ENCODE measurements around the gene MED4. TPM values are rescaled to one million over a fixed set of nuclear protein-coding genes. Genes with fewer than 3 reads are reported as not detected.

Gene MED4
- 26.6 TPM for total RNA-seq

GRCh38 chr13:48094781-48095502 is at the start of gene MED4:
Gene MED4 (minus strand): TSS chr13:48095104. CDS start chr13:48095078, 26 bp downstream.
- peak within 1 kb of the TSS; percentile 95 to 98 (median 96) for H3K9ac ChIP-seq (ENCODE audit: low read depth in 1 of 3, low read length in 3 of 3)
- no peaks in the 10 kb centered on the region for H3K27me3 ChIP-seq (ENCODE audit: control insufficient read depth in 3 of 3, insufficient read depth in 3 of 3, low read length in 3 of 3)
- peaks cover 20 to 35% (median 34%) of the 10 kb centered on the region in 3 donors for H3K4me1 ChIP-seq (ENCODE audit: control insufficient read depth in 3 of 3, insufficient read depth in 3 of 3, low read length in 3 of 3)
- H3K9me3 ChIP-seq (ENCODE audit: control insufficient read depth in 3 of 3, low read length in 3 of 3): no peaks in the 10 kb centered on the region
- peak within 1 kb of the TSS; percentile 94 for H3K27ac ChIP-seq (ENCODE audit: low read depth, low read length)
- peak within 1 kb of the TSS; percentile 88 to 98 (median 91) for H3K4me3 ChIP-seq (ENCODE audit: low read length in 3 of 3)
- H3K36me3 ChIP-seq (ENCODE audit: control insufficient read depth in 3 of 3, insufficient read depth in 3 of 3, low read length in 3 of 3): no peaks in the 10 kb centered on the region

GRCh38 chr13:48144413-48145035 is 49.6 kb upstream of the MED4 start:
- H3K4me1 ChIP-seq (ENCODE audit: control insufficient read depth in 3 of 3, insufficient read depth in 3 of 3, low read length in 3 of 3): peaks cover 3 to 7% (median 5%) of the 10 kb centered on the region in 3 donors
- no peaks in the 10 kb centered on the region for H3K9me3 ChIP-seq (ENCODE audit: control insufficient read depth in 3 of 3, low read length in 3 of 3)
- H3K4me3 ChIP-seq (ENCODE audit: low read length in 3 of 3): no peak overlapping the region
- H3K27ac ChIP-seq (ENCODE audit: low read depth, low read length): peak overlapping the region; percentile 64
- no peaks in the 10 kb centered on the region for H3K27me3 ChIP-seq (ENCODE audit: control insufficient read depth in 3 of 3, insufficient read depth in 3 of 3, low read length in 3 of 3)
- H3K36me3 ChIP-seq (ENCODE audit: control insufficient read depth in 3 of 3, insufficient read depth in 3 of 3, low read length in 3 of 3): no peaks in the 10 kb centered on the region
- no peak overlapping the region for H3K9ac ChIP-seq (ENCODE audit: low read depth in 1 of 3, low read length in 3 of 3)

- H3K36me3 ChIP-seq (ENCODE audit: control insufficient read depth in 3 of 3, insufficient read depth in 3 of 3, low read length in 3 of 3): no peaks in the 10 kb centered on the region
- no peaks in the 10 kb centered on the region for H3K27me3 ChIP-seq (ENCODE audit: control insufficient read depth in 3 of 3, insufficient read depth in 3 of 3, low read length in 3 of 3)
- no peak overlapping the region for H3K27ac ChIP-seq (ENCODE audit: low read depth, low read length)
- H3K9ac ChIP-seq (ENCODE audit: low read depth in 1 of 3, low read length in 3 of 3): no peak overlapping the region
- no peaks in the 10 kb centered on the region for H3K9me3 ChIP-seq (ENCODE audit: control insufficient read depth in 3 of 3, low read length in 3 of 3)
- H3K4me3 ChIP-seq (ENCODE audit: low read length in 3 of 3): no peak overlapping the region
- peaks cover 3 to 7% (median 5%) of the 10 kb centered on the region in 3 donors for H3K4me1 ChIP-seq (ENCODE audit: control insufficient read depth in 3 of 3, insufficient read depth in 3 of 3, low read length in 3 of 3)
These were observed 47.5 kb upstream of the MED4 start for GRCh38 chr13:48142436-48142835.

DNA sequence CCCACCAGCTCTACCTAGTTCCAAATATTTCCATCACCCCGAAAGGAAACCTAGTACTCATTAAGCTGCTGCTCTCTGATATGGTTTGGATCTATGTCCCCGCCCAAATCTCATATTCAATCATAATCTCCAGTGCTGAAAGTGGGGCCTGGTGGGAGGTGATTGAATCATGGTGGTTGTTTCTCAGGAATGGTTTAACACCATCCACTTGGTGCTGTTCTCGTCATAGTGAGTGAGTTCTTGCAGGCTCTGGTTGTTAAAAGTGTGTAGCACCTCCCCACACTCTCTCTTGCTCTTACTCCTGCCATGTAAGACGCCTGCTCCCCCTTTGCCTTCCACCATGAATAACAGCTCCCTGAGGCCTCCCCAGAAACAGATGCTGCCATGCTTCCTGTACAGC is 43.4 kb upstream of the MED4 start:
- Histone ChIP-seq H3K27ac (ENCODE audit: low read depth, low read length) (no peak overlapping the region), H3K9me3 (ENCODE audit: control insufficient read depth in 3 of 3, low read length in 3 of 3) (no peaks in the 10 kb centered on the region), H3K9ac (ENCODE audit: low read depth in 1 of 3, low read length in 3 of 3) (no peak overlapping the region), H3K4me1 (ENCODE audit: control insufficient read depth in 3 of 3, insufficient read depth in 3 of 3, low read length in 3 of 3) (peaks cover 0 to 2% (median 0%) of the 10 kb centered on the region in 3 donors), H3K27me3 (ENCODE audit: control insufficient read depth in 3 of 3, insufficient read depth in 3 of 3, low read length in 3 of 3) (no peaks in the 10 kb centered on the region), H3K4me3 (ENCODE audit: low read length in 3 of 3) (no peak overlapping the region), H3K36me3 (ENCODE audit: control insufficient read depth in 3 of 3, insufficient read depth in 3 of 3, low read length in 3 of 3) (no peaks in the 10 kb centered on the region)

GRCh38 chr13:48132961-48133360 is 38.1 kb upstream of the MED4 start:
- H3K9me3 ChIP-seq (ENCODE audit: control insufficient read depth in 3 of 3, low read length in 3 of 3): no peaks in the 10 kb centered on the region
- no peaks in the 10 kb centered on the region for H3K36me3 ChIP-seq (ENCODE audit: control insufficient read depth in 3 of 3, insufficient read depth in 3 of 3, low read length in 3 of 3)
- no peak overlapping the region for H3K4me3 ChIP-seq (ENCODE audit: low read length in 3 of 3)
- no peak overlapping the region for H3K27ac ChIP-seq (ENCODE audit: low read depth, low read length)
- H3K27me3 ChIP-seq (ENCODE audit: control insufficient read depth in 3 of 3, insufficient read depth in 3 of 3, low read length in 3 of 3): no peaks in the 10 kb centered on the region
- no peak overlapping the region for H3K9ac ChIP-seq (ENCODE audit: low read depth in 1 of 3, low read length in 3 of 3)
- H3K4me1 ChIP-seq (ENCODE audit: control insufficient read depth in 3 of 3, insufficient read depth in 3 of 3, low read length in 3 of 3): no peaks in the 10 kb centered on the region

GRCh38 chr13:48131533-48131932 is 36.6 kb upstream of the MED4 start:
- H3K4me1 ChIP-seq (ENCODE audit: control insufficient read depth in 3 of 3, insufficient read depth in 3 of 3, low read length in 3 of 3): peaks cover 3 to 11% (median 3%) of the 10 kb centered on the region in 3 donors
- no peak overlapping the region for H3K4me3 ChIP-seq (ENCODE audit: low read length in 3 of 3)
- H3K27ac ChIP-seq (ENCODE audit: low read depth, low read length): no peak overlapping the region
- H3K9ac ChIP-seq (ENCODE audit: low read depth in 1 of 3, low read length in 3 of 3): no peak overlapping the region
- no peaks in the 10 kb centered on the region for H3K9me3 ChIP-seq (ENCODE audit: control insufficient read depth in 3 of 3, low read length in 3 of 3)
- H3K36me3 ChIP-seq (ENCODE audit: control insufficient read depth in 3 of 3, insufficient read depth in 3 of 3, low read length in 3 of 3): no peaks in the 10 kb centered on the region
- no peaks in the 10 kb centered on the region for H3K27me3 ChIP-seq (ENCODE audit: control insufficient read depth in 3 of 3, insufficient read depth in 3 of 3, low read length in 3 of 3)

GRCh38 chr13:48126944-48127830 is 32.3 kb upstream of the MED4 start:
- no peak overlapping the region for H3K4me3 ChIP-seq (ENCODE audit: low read length in 3 of 3)
- H3K27ac ChIP-seq (ENCODE audit: low read depth, low read length): peak overlapping the region; percentile 62
- H3K9me3 ChIP-seq (ENCODE audit: control insufficient read depth in 3 of 3, low read length in 3 of 3): no peaks in the 10 kb centered on the region
- peaks cover 3 to 19% (median 12%) of the 10 kb centered on the region in 3 donors for H3K4me1 ChIP-seq (ENCODE audit: control insufficient read depth in 3 of 3, insufficient read depth in 3 of 3, low read length in 3 of 3)
- no peaks in the 10 kb centered on the region for H3K27me3 ChIP-seq (ENCODE audit: control insufficient read depth in 3 of 3, insufficient read depth in 3 of 3, low read length in 3 of 3)
- no peaks in the 10 kb centered on the region for H3K36me3 ChIP-seq (ENCODE audit: control insufficient read depth in 3 of 3, insufficient read depth in 3 of 3, low read length in 3 of 3)
- no peak overlapping the region for H3K9ac ChIP-seq (ENCODE audit: low read depth in 1 of 3, low read length in 3 of 3)

GRCh38 chr13:48125794-48126228 is 30.9 kb upstream of the MED4 start:
- Histone ChIP-seq H3K4me3 (ENCODE audit: low read length in 3 of 3) (peak overlapping the region in 1 of 3 donors; percentile 32), H3K36me3 (ENCODE audit: control insufficient read depth in 3 of 3, insufficient read depth in 3 of 3, low read length in 3 of 3) (no peaks in the 10 kb centered on the region), H3K9me3 (ENCODE audit: control insufficient read depth in 3 of 3, low read length in 3 of 3) (no peaks in the 10 kb centered on the region), H3K27ac (ENCODE audit: low read depth, low read length) (peak overlapping the region; percentile 71), H3K4me1 (ENCODE audit: control insufficient read depth in 3 of 3, insufficient read depth in 3 of 3, low read length in 3 of 3) (peaks cover 3 to 26% (median 12%) of the 10 kb centered on the region in 3 donors), H3K27me3 (ENCODE audit: control insufficient read depth in 3 of 3, insufficient read depth in 3 of 3, low read length in 3 of 3) (no peaks in the 10 kb centered on the region), H3K9ac (ENCODE audit: low read depth in 1 of 3, low read length in 3 of 3) (peak overlapping the region in 2 of 3 donors; percentile 40 to 69)

GRCh38 chr13:48123812-48124211 is 28.9 kb upstream of the MED4 start:
- Histone ChIP-seq H3K9ac (ENCODE audit: low read depth in 1 of 3, low read length in 3 of 3) (no peak overlapping the region), H3K27me3 (ENCODE audit: control insufficient read depth in 3 of 3, insufficient read depth in 3 of 3, low read length in 3 of 3) (no peaks in the 10 kb centered on the region), H3K4me3 (ENCODE audit: low read length in 3 of 3) (no peak overlapping the region), H3K4me1 (ENCODE audit: control insufficient read depth in 3 of 3, insufficient read depth in 3 of 3, low read length in 3 of 3) (peaks cover 3 to 26% (median 12%) of the 10 kb centered on the region in 3 donors), H3K9me3 (ENCODE audit: control insufficient read depth in 3 of 3, low read length in 3 of 3) (no peaks in the 10 kb centered on the region), H3K36me3 (ENCODE audit: control insufficient read depth in 3 of 3, insufficient read depth in 3 of 3, low read length in 3 of 3) (no peaks in the 10 kb centered on the region), H3K27ac (ENCODE audit: low read depth, low read length) (no peak overlapping the region)
